ENCODE measurements around the gene PID1.
"Not testable (repeated sequence)": the region's sequence is repeated elsewhere in the genome, so short reads cannot be mapped to it uniquely, and the experiment has no call there.

Gene PID1

GRCh38 chr2:229206548-229206947 lies 64.5 kb downstream of the PID1 start:
- DNase-seq, result no peak

- DNase-seq, result no peak
Observed at GRCh38 chr2:229205704-229206103, 65.4 kb downstream of the PID1 start.

GRCh38 chr2:229202646-229203045 lies 68.4 kb downstream of the PID1 start:
- DNase-seq, result no peak

- no peak for DNase-seq
Observed at GRCh38 chr2:229201521-229201920, 69.6 kb downstream of the PID1 start.

GRCh38 chr2:229199267-229199666 lies 71.8 kb downstream of the PID1 start:
- no peak for DNase-seq

GRCh38 chr2:229196448-229196847 lies 74.6 kb downstream of the PID1 start:
- no peak for DNase-seq

GRCh38 chr2:229195346-229195947 lies 75.6 kb downstream of the PID1 start:
- DNase-seq, result no peak

- DNase-seq, result no peak
Observed at GRCh38 chr2:229193281-229193680, 77.8 kb downstream of the PID1 start.

GRCh38 chr2:229191413-229191812 lies 79.7 kb downstream of the PID1 start:
- no peak for DNase-seq

- DNase-seq, result not testable (repeated sequence)
Observed at GRCh38 chr2:229187123-229187522, 84.0 kb downstream of the PID1 start.

- DNase-seq, result no peak
Observed at GRCh38 chr2:229181641-229182040, 89.4 kb downstream of the PID1 start.

- DNase-seq, result no peak
Observed at GRCh38 chr2:229180658-229181057, 90.4 kb downstream of the PID1 start.

- no peak for DNase-seq
Observed at GRCh38 chr2:229179628-229180027, 91.5 kb downstream of the PID1 start.

- DNase-seq, result no peak
Observed at GRCh38 chr2:229178706-229179105, 92.4 kb downstream of the PID1 start.

GRCh38 chr2:229178117-229178516 lies 93.0 kb downstream of the PID1 start:
- DNase-seq, result no peak

- DNase-seq, result no peak
Observed at GRCh38 chr2:229176136-229176535, 95.0 kb downstream of the PID1 start.

- DNase-seq, result no peak
Observed at GRCh38 chr2:229175497-229175863, 95.6 kb downstream of the PID1 start.

GRCh38 chr2:229174794-229175496 lies 96.1 kb downstream of the PID1 start:
- DNase-seq, result no peak

- DNase-seq, result no peak
Observed at GRCh38 chr2:229173825-229174359, 97.2 kb downstream of the PID1 start.

GRCh38 chr2:229170916-229171315 lies 100.2 kb downstream of the PID1 start:
- DNase-seq, result no peak

GRCh38 chr2:229170171-229170570 lies 100.9 kb downstream of the PID1 start:
- no peak for DNase-seq

GRCh38 chr2:229169751-229170150 lies 101.3 kb downstream of the PID1 start:
- no peak for DNase-seq

- no peak for DNase-seq
Observed at GRCh38 chr2:229164545-229165249, 106.4 kb downstream of the PID1 start.

- no peak for DNase-seq
Observed at GRCh38 chr2:229163893-229164292, 107.2 kb downstream of the PID1 start.

All from right forelimb (tissue), 1 donor.